Ramos (cell line): ENCODE measurements around the gene NXF1.

ENCODE experiments used
- in situ Hi-C: fragments of 300-500 bp; cut with MboI; formaldehyde crosslinking; loops from one replicate; pipeline ENCODE4 v1.14.3; 2022; ENCODE audit warnings: low sequenced_read_pairs; ENCODE audit not compliant: unreplicated experiment

The NXF1 gene

DNA sequence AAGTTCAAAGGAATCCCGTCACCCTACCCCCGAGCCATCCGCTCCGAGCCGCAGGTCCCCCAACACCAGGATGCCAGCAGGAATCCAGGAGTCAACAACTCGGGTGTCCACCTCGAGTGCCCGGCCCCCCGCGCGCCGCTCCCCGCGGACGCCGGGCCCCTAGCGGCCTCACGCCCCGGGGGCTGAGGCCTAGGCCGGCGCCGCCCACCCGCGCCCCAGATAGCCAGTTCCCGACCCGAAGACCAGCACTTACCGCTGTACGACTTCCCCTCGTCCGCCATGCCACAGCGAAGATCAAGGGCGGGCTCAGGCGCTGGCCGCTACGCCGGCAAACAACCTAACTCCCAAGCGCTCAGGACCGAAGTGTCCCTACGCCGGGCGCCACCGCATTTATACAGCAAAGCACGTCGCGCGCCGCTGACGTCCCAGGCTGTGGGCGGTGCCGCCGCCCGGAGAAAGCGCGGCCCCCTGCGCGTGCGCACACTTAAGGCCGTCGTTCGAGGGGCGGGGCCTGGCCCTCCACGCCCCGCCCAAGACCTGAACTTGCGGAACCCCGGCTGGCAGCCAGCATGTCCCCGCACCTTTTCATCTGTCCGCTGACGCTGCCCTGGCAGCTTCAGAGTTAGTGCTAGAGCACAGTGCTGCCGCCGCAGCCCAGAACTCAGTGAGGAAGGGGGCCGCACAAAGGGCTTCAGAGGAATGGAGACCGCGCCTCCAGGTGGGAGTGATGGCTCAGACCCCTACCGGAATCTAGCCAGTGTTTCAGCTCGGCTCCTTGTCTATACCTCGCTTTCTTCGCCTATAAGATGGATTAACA is at the start of gene NXF1:
NXF1 (minus strand) TSS at position 365 of the 817 bp plus-strand sequence; CDS start at position 281, 84 bp downstream.
- in situ Hi-C loops, result no loop called here

DNA sequence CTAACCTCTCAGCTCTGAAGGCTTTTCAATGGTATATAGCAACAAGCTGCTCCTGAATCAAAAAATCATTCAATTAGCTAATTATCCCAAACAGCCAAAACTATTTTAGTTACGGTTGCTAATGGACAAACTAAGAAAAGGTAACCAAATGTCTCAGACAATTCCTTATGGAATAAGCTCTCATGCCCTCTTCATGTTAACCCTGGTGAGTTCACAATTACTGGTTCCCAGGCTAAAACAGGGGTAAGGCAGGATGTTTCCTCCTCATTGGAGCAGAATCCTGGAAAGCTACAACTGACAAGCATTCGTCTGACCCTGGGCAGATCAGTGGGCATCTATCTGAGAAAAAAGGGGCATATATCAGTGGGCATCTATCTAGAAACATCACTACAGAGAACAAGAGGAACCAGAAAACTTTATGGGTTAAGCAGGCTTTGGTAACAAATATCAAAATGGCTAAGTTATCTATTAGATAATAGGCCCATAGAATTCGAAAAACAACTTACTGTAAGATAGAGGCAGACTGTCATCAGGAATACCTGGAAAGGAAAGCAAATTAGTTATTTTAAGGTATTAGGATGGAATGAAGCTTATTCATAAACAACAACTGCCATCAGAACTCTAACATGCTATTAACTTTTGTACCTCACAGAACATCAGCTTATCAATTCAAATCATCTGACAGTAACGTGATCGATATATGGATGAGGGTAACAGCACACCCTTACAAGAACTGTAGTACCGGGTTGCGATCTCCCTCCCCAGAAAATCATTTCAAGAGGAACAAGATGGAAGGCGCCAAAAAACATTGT is 49.0 kb upstream of the NXF1 start:
- in situ Hi-C loops, result no loop called here

DNA sequence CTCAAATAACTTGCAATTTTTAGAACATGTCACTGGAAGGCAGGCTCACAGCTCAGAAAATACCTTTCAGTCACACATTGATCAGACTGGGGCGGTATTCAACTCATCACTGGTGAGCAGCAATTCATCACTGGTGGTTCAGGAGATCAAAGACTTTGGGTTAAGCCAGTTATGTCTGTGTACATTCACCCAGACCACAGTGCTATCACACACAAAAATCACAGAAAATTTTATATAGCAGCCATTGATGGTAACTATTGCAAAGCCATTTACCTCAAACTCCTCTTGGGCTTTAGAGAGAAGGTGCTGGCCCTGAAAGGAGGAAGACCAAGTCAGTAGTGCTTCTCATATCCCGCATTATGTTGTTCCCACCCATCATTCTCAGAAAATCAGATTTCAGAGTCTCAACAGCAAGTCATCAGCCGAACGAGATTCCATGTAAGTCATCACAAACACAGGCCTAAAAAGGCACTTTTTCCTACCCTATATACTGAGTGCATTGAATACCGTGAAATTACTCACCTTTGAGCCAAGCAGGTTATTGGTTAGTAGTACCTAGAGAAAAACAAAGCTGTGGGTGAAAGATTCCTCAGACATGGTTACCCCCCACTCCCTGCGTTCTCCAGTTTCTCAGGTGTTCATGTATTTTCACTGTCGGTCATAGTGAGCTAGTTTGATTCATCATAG is 48.2 kb upstream of the NXF1 start:
- in situ Hi-C loops, result no loop called here

DNA sequence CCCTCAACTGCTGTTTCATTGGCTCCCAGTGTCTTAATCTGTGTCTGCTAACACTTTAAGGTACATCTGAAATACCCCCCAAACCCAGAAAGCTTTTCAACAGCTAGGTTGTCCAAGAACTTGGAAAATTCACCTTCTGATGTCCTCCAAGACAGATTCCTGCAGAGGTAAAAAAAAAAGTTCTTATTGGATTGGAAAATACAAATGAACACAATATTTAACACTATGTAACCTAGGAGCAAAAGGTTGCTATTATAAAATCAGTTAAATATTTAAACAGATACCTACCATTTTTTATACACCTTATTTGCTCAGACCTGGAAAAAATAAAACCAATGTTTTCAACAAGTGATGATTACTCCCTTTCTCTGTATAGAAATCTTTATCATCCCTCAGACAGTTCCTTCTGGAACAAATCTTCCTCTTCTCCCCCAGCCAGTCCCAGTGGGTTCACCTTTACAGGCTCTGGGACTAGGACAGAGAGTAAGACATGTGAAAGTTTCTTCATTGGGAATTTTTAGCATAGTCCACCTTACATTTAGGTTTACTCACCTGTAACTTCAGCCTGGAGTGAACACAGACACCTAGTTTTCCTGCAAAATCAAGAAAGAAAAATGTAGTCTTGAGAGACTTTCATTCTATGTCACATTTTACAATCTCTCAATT is 47.4 kb upstream of the NXF1 start:
- in situ Hi-C loops, result no loop called here

DNA sequence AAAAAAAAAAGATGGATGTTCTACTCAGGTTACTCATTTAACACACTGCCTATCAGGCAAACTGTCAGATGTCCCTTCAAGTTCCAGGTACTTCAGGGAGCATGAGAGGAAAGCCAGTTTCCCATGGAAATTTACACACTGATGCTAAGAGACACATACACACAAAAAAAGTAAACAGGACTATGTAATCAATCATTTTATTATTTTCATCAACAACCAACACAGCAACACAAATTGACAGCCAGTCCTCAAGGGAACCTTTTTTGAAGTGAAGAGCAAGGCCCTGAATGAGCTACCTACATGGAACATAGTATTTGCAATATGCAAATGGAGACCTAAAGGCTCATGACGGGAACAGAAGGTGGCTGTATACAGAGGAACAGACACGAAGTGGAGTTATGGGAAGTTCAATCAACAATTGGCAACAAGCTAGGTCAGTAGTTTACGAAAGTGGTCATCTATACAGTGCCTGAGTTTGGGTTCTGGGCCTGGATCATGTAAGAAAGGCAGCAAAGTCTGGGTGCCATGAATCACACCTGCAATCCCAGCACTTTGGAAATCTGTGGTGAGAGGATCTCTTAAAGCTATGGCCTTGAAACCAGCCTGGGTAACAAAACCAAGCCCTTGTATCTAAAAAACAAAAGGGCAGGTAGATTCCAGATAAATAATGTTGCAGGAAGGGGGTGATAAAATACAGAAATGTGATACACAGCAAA is 46.7 kb upstream of the NXF1 start:
- in situ Hi-C loops, result no loop called here

DNA sequence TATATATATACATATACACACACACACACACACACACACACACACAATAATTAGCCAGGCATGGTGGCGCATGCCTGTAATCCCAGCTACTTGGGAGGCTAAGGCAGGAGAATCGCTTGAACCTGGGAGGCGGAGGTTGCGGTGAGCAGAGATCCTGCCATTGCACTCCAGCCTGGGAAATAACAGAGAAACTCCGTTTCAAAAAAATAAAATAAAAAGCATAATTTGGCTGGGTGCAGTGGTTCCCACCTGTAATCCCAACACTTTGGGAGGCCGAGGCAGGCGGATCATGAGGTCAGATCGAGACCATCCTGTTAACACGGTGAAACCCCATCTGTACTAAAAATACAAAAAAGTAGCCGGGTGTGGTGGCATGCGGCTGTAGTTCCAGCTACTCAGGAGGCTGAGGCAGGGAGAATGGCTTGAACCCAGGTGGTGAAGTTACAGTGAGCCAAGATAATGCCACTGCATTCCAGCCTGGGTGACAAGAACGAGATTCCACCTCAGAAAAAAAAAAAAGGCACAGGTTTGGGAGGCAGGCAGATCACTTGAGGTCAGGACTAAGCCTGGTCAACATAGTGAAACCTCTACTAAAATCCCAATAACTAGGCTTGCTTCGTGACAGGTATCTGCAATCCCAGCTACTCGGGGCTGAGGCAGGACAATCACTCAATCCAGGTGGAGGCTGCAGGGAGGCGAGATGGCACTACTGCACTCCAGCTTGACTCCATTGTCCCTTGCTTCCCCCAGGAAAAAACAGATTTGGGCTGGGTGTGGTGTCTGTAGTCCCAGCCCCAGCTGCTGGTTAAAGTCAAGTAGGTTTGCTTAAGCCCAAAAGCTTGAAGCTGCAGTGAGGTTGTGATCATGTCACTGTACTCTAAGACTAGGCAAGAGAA is 45.9 kb upstream of the NXF1 start:
- in situ Hi-C loops, result no loop called here

DNA sequence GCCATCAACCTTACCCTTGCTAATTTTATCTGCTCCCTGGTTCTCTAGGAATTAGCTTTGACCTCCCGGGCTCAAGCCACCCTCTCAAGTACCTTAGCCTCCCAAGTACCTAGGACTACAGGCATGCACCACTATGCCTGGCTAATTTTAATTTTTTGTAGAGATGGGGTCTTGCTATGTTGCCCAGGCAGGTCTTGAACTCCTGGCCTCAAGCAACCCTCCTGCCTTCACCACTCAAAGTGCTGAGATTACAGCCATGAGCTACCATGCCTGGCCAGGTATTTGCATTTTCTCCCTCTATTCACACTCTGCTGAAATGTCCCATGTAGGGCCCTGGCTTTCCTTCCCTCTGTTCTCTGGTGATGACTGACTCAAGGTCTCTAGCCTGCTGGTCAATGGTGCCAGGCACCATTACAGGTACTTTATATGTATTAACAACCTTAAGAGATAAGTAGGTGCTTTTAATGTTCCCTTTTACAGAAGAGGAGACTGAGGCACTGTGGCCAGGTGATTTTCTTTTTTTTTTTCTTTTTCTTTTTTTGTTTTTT is 42.6 kb upstream of the NXF1 start:
- in situ Hi-C loops, result loop anchor here (25.0 kb wide), 1 partner anchor 1389 kb away; the partner anchor contains the start of genes DNAJC4, FKBP2, NUDT22 and PPP1R14B

DNA sequence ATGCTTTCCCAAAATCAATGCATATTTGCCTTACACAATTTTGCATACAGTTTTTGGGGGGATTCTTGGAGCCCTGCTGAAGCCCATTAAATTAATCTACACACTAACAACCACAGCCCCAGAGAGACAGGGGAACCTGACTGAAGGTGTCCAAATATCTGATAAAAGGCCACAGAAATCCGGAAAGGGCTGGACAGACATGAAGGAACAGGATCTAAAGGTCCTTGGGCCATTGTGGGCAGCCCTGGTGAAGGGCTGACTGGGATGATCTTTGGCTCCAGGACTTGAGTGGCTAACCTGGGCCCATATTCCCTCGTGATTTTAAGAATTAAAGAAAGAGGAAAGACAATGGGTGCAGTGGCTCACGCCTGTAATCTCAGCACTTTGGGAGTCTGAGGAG is 40.9 kb upstream of the NXF1 start:
- in situ Hi-C loops, result loop anchor here (25.0 kb wide), 1 partner anchor 1391 kb away; the partner anchor contains the start of genes DNAJC4, FKBP2, NUDT22 and PPP1R14B

DNA sequence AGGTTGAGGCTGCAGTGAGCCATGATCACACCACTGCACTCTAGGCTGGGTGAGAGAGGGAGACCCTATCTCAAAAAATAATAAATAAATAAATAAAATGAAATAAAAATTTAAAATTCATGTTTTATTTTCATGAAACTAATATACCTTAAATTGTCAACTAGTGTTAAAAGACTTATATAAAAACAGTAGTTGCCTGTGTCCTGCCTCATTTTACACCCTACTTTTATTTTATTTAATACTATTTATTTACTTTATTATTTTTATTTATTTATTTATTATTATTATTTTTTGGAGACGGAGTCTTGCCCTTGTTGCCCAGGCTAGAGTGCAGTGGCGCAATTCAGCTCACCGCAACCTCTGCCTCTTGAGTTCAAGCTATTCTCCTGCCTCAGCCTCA is 38.9 kb upstream of the NXF1 start:
- in situ Hi-C loops, result loop anchor here (25.0 kb wide), 1 partner anchor 1393 kb away; the partner anchor contains the start of genes DNAJC4, FKBP2, NUDT22 and PPP1R14B

DNA sequence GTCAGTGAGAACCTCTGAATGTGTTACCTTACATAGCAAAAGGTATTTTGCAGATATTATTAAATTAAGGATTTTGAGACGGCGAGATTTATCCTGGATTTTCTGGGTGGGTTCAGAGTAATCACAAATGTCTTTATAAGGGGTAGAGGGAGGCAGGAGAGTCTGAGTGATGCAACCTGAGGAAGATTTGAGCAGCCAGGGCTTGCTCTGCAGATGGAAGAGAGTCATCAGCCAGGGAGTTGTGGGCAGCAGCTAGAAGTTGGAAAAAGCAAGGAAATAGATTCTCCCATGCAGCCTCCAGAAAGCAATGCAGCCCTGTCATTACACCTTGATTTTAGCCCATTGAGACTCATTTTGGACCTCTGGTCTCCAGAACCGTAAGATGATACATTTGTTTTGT is 38.2 kb upstream of the NXF1 start:
- in situ Hi-C loops, result loop anchor here (25.0 kb wide), 1 partner anchor 1394 kb away; the partner anchor contains the start of genes DNAJC4, FKBP2, NUDT22 and PPP1R14B

DNA sequence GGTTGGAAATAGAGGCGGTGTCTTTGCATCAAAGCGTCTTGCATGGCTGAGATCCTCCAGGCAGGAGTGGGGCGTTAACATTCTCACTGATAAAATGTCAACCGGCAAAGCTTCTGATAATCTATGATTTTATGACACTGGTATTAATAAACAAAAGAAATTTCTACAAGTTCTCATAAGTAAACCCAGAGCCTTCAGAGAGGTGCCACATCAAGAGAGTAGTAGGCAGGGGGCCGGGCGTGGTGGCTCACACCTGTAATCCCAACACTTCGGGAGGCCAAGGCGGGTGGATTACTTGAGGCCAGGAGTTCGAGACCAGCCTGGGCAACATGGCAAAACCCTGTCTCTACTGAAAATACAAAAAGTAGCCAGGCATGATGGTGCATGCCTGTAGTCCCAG is 37.7 kb upstream of the NXF1 start:
- in situ Hi-C loops, result loop anchor here (25.0 kb wide), 1 partner anchor 1394 kb away; the partner anchor contains the start of genes DNAJC4, FKBP2, NUDT22 and PPP1R14B

DNA sequence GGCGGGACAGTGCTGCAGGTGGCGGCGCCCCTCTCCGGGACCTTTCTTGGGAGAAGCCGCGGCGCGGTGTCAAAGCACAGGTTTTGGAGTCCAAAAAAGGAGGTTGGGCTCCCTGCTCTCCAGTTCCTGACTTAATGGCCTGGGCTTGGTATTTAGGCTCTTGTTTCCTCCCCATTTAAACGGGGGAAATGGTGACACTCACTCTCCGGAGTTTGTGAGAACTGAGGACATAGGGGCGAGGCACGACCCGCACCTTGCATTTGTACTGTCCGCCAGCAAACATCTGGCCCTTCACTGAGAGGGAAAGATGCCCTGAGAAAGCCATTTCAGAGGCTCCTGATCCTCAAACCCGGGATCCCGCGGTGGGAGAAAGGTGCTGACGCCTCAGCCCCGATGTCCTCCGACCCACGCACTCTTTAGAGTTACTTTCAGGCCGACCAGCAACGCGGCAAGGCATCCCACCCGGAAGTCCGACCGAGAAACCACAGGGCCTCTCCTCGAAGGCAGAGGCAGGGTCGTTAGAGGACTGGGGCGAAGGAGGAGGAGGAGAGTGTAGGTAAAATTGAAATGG is 37.0 kb upstream of the NXF1 start:
- in situ Hi-C loops, result loop anchor here (25.0 kb wide), 1 partner anchor 1395 kb away; the partner anchor contains the start of genes DNAJC4, FKBP2, NUDT22 and PPP1R14B

DNA sequence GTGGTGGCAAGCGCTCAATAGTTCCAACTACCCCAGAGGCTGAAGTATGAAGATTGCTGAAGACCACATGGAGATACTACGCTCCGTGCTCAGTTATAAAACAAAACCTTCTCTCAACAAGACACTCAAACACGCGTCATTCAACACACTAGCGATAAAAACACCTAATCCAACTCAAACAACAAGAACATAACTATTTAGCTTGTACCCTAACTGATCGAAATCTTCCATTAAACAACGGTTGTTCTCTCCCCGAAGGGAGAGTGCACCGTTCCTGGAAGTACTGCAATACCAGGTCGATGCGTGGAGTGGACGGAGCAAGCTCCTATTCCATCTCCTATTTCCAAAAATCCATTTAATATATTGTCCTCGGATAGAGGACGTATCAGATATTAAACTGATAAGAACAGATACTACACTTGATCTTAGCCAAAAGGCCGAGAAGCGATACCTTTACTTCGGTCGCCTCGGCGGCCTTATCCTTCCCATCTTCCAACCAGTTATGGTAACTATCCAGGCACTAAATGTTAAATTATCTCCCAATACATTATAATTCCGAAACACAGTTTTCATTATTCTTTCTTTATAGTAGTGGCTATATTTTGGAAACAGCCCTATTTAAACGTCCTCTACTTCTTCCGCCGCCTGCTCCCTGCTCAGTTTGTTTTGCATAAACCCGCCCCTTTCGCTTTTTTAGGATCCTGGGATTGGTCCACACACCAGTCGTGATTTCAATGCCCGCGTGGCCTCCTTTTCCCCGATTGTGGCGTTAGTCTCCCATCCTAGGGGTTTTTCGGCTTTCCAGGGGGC is 36.3 kb upstream of the NXF1 start:
- in situ Hi-C loops, result loop anchor here (25.0 kb wide), 1 partner anchor 1396 kb away; the partner anchor contains the start of genes DNAJC4, FKBP2, NUDT22 and PPP1R14B

DNA sequence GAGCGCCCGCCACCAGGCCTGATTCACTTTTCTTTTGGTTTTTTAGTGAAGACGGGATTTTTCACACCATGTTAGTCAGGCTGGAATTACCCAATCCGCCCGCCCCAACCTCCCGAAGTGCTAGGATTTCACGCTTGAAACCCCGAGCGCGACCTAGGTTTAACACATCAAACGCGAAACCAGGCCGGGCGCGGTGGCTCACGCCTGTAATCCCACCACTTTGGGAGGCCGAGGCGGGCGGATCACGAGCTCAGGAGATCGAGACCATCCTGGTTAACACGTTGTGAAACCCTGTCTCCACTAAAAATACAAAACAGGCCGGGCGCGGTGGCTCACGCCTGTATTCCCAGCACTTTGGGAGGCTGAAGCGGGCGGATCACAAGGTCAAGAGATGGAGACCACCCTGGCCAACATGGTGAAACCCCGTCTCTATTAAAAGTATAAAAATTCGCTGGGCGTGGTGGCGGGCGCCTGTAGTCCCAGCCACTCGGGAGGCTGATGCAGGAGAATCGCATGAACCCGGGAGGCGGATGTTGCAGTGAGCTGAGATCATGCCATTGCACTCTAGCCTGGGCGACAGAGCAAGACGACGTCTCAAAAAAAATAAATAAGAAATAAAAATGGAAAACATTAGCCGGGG is 35.6 kb upstream of the NXF1 start:
- in situ Hi-C loops, result loop anchor here (25.0 kb wide), 1 partner anchor 1396 kb away; the partner anchor contains the start of genes DNAJC4, FKBP2, NUDT22 and PPP1R14B

DNA sequence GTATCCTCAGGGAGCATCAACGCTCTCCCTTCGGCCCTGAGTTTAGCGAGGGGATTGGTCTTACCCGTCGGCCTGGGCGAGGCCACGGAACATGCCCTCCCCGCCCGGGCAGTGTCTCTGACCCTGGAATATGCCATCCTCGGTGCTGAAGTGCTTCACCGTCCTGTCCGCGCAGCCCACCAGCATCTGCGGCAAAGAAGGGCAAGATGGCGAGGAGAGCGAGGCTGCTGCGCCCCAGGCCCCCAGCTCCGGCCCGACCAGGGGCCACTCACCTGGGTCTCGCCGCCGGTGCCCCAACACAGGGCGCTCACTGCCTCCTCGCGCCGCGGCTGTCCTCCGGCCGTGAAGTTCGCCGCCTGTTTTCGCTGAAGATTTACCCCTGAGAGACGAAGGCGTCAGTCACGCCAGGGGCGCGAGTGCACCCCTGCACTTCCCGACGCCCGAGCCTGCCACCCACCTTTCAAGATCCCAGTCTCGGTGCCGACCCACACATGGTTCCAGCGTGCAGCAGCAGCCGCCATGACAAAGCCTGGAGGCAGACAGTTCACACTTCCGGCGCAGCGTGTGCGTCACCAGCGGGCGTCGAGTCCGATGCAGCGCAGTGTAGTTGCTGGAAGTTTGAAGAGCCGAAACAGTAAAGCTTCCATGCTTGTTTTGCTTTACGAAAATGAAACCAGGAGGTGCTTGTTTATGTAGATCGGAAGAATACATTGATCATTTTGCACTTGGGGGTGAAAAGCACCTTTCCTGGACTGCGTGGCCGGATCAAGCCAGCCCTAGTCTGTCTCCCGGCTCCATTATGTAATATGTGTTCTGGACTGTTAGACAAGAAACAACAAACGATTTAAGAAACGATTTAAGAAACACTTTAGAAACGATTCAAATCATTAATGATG is 34.1 kb upstream of the NXF1 start, which contains the start of gene WDR74:
WDR74 (minus strand) TSS at position 541 of the 896 bp plus-strand sequence; CDS start at position 521, 20 bp downstream.
- in situ Hi-C loops, result loop anchor here (25.0 kb wide), 1 partner anchor 1398 kb away; the partner anchor contains the start of genes DNAJC4, FKBP2, NUDT22 and PPP1R14B
